ENCODE data around the gene SLC23A2.
"Not testable (repeated sequence)": the region's sequence is repeated elsewhere in the genome, so short reads cannot be mapped to it uniquely, and the experiment has no call there.

The SLC23A2 gene

GRCh38 chr20:4926531-4927156 lies 74.7 kb downstream of the SLC23A2 start:
- no peak for DNase-seq

GRCh38 chr20:4925842-4926530 lies 75.3 kb downstream of the SLC23A2 start:
- DNase-seq, result no peak

- DNase-seq, result no peak
Measured at GRCh38 chr20:4924446-4924845, 76.9 kb downstream of the SLC23A2 start.

- no peak for DNase-seq
Measured at GRCh38 chr20:4924032-4924431, 77.3 kb downstream of the SLC23A2 start.

DNA sequence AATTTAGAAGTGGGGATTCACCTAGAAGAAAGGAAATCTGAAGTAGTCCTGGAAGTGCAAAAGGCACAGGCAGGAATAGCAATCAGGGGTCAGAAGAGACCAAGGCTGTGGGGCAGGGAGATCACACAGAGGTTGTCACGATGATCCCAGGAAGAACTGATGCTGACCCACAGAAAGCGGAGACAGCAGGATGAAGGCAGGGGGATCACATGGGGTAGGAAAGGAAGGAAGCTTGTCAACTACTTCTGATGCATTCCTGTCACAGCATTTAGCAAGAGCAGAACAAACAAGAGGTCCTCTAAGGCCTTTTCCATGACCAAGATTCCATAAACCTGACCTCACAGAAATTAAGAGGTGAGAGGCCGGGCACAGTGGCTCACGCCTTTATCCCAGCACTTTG lies 79.1 kb downstream of the SLC23A2 start:
- no peak for DNase-seq

DNA sequence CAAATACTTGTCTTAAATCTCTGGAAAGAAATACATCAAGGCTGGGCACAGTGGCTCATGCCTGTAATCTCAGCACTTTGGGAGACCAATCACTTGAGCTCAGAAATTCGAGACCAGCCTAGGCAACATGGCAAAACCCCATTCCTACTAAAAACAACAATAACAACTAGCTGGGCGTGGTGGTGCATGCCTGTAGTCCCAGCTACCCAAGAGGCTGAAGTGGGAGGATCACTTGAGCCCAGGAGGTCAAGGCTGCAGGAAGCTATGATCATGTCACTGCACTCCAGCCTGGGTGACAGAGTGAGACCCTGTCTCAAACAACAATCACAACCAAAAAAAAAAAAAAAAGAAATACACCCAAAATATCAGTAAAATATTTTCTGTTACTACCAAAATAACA lies 80.0 kb downstream of the SLC23A2 start:
- not testable (repeated sequence) for DNase-seq

DNA sequence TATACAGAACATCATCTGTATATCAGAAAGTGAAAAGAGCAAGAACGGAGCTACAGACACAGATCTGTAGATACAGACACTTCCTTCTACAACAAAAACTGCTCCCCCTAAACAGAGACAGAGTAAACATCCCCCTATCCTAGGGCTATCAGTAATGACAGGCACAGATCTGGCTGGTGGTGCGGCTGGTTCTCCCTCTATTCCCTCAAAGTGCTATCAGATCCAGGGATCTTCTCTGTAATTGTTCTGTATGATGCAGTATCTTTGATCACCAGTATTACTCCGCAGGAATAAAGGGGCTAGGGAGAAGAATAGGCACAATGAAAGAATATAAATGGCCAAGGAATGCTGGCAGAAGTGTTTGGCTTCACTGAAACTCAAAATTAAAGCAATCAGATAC lies 80.7 kb downstream of the SLC23A2 start:
- DNase-seq, result no peak

DNA sequence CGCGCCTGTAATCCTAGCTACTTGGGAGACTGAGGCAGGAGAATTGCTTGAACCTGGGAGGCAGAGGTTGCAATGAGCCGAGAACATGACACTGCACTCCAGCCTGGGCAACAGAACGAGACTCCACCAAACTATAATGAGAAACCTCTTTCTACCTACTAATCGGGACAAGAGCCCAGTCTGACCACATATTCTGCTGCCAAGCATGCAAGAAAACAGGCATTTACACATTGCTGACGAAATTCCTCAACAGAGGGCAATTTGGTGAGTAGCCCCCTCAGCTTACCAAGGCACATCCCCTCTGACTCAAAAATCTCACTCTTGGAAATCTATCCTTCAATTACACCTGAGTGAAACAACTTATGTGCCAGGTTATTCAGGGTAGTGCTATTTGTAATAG lies 81.2 kb downstream of the SLC23A2 start:
- no peak for DNase-seq

- no peak for DNase-seq
Measured at GRCh38 chr20:4919047-4919704, 82.1 kb downstream of the SLC23A2 start.

DNA sequence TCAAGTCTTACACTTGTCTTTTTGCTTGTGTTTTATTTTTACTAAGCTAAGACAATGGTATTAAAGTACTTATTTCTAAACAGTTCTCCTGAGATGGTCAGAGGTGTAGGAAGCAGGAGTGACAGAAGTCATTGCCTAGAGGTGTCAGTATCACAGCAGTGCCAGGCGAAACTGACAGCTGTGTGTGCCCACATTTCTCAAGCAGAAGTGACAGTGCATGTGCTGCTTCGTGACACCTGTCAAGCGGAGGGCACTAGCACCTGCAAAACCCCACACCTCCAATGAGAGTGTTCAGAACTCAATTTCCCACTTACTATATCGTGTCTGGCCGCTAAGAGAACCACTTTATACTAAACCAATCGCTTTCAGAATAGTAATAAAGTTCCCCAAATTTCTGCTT lies 82.8 kb downstream of the SLC23A2 start:
- no peak for DNase-seq

GRCh38 chr20:4916971-4917881 lies 84.1 kb downstream of the SLC23A2 start:
- no peak for DNase-seq

GRCh38 chr20:4913147-4913546 lies 88.2 kb downstream of the SLC23A2 start:
- no peak for DNase-seq

GRCh38 chr20:4912380-4913142 lies 88.7 kb downstream of the SLC23A2 start:
- no peak for DNase-seq

DNA sequence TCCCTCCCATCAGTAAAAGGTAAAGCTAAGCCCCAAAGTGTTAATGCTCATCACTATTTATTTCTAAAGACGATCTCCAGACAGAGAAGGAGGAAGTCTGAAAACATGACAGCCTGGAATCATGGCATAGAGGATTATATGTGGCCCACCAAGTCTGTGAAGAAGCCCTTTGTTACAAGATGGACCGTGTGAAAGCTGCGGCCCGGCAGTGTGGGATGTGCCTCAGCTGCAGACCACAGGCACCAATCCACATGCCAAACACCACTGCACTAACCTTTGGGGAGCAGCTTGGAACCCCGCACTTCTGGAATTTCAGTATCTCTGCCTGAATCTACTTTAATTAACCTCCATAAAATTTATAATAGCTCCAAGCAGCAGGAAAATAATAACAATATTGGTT lies 90.4 kb downstream of the SLC23A2 start:
- no peak for DNase-seq

DNA sequence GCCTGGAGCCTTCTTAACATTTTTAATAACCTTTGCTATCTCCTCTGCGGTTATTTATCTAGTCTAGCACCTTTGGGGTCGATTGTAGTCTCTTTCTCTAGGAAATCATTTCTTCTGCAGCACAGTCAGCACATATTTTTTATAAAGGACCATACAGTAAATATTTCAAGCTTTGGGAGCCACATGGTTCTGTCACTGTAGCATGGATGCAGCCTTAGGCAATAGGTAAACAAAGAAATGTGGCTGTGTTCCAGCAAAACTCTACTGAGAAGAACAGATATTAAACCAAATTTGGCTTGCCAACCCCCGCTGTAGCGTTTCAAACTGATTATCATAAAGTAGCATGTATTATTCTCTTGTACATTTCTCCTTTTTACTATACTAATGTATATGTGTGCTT lies 95.7 kb downstream of the SLC23A2 start:
- no peak for DNase-seq

DNA sequence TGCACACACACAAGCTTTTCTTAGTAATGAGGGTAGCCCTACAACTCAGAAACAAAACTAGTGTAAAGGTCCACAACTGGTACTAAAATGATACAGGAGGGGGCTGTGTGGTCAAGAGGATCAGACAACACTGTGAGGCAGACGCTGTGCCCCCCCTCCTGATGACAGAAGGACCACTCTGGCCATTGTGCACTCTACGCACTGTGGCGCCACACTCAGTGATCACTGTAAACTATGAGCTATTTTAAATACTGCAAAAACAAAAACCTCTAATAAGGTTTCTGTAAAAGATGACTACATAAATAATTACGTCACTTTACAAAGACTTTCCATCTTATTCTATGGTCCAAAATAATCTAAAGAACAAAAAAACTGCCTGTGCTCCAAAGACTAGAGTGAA lies 96.1 kb downstream of the SLC23A2 start:
- no peak for DNase-seq

- DNase-seq, result no peak
Measured at GRCh38 chr20:4904127-4904860, 97.0 kb downstream of the SLC23A2 start.

GRCh38 chr20:4902788-4903187 lies 98.5 kb downstream of the SLC23A2 start:
- DNase-seq, result no peak

- DNase-seq, result no peak
Measured at GRCh38 chr20:4901031-4901818, 100.1 kb downstream of the SLC23A2 start.

GRCh38 chr20:4898282-4899244 lies 102.7 kb downstream of the SLC23A2 start:
- DNase-seq, result no peak

Measured in KG1 (cell line).